Common myeloid progenitor, CD34-positive (primary cell): ENCODE measurements around the gene TCP11.

Experiments
- CTCF ChIA-PET: fragments of 350-600 bp; sonication (Branson Sonifier 250); formaldehyde crosslinking; loops from one replicate; lab custom pipeline; 2021; ENCODE audit warnings: antibody characterized with exemption; lab: Charles Lee
- POLR2A ChIA-PET: fragments of 350-600 bp; sonication (Branson Sonifier 250); formaldehyde crosslinking; loops from one replicate; lab custom pipeline; 2021; ENCODE audit warnings: antibody characterized with exemption; lab: Charles Lee
- DNase-seq, 3 donors: peaks; one replicate each; pipeline versions ENCODE4 v3.0.0 to v3.0.0-alpha.2; 2013
- H3K27ac ChIP-seq, 2 experiments: 1 replicate in 1 of 2; 2 replicates in 1 of 2; pipeline ENCODE4 v1.7.0; 2013; ENCODE audit warnings: inconsistent platforms in 2 of 2, low read length in 2 of 2, mild to moderate bottlenecking in 2 of 2, low read depth in 1 of 2, moderate library complexity in 1 of 2; ENCODE audit not compliant: severe bottlenecking in 2 of 2, insufficient read depth in 1 of 2, poor library complexity in 1 of 2
- H3K27me3 ChIP-seq, 5 experiments: replicated peaks in 2 of 5; 1 replicate in 3 of 5; 2 replicates in 2 of 5; pipeline versions ENCODE4 v1.6.1 to v1.7.0; 2013; ENCODE audit warnings: low read length in 4 of 5, mild to moderate bottlenecking in 2 of 5, moderate library complexity in 2 of 5, inconsistent platforms in 1 of 5; ENCODE audit not compliant: insufficient read depth in 5 of 5, control insufficient read depth in 4 of 5
- H3K36me3 ChIP-seq, 4 experiments: 1 replicate in 2 of 4; 2 replicates in 2 of 4; pipeline versions ENCODE4 v1.6.1 to v1.7.0; 2013; ENCODE audit warnings: low read length in 3 of 4, control low read depth in 1 of 4, mild to moderate bottlenecking in 1 of 4; ENCODE audit not compliant: control insufficient read depth in 4 of 4, insufficient read depth in 4 of 4
- H3K4me1 ChIP-seq, 4 experiments: 1 replicate in 3 of 4; 2 replicates in 1 of 4; pipeline versions ENCODE4 v1.6.1 to v1.7.1; 2013; ENCODE audit warnings: low read length in 3 of 4, mild to moderate bottlenecking in 3 of 4, control low read depth in 1 of 4, inconsistent platforms in 1 of 4, moderate library complexity in 1 of 4; ENCODE audit not compliant: control insufficient read depth in 4 of 4, insufficient read depth in 4 of 4; ENCODE audit errors: control extremely low read depth in 1 of 4
- H3K4me3 ChIP-seq, 7 experiments: 1 replicate in 4 of 7; 2 replicates in 3 of 7; pipeline versions ENCODE4 v1.5.1 to v1.7.0; 2013; ENCODE audit warnings: mild to moderate bottlenecking in 7 of 7, low read length in 6 of 7, moderate library complexity in 6 of 7, inconsistent platforms in 2 of 7, low read depth in 2 of 7, control low read depth in 1 of 7; ENCODE audit not compliant: insufficient read depth in 4 of 7, control insufficient read depth in 1 of 7; ENCODE audit errors: extremely low read depth in 1 of 7
- H3K9me3 ChIP-seq, 5 experiments: 1 replicate in 4 of 5; 2 replicates in 1 of 5; pipeline versions ENCODE4 v1.6.1 to v1.7.1; 2013; ENCODE audit warnings: low read length in 4 of 5, mild to moderate bottlenecking in 2 of 5, inconsistent platforms in 1 of 5, low read depth in 1 of 5, moderate library complexity in 1 of 5; ENCODE audit not compliant: control insufficient read depth in 4 of 5, insufficient read depth in 2 of 5; ENCODE audit errors: control extremely low read depth in 1 of 5
- WGBS: methylation state at CpG from one replicate; pipeline ENCODE4 v1.1.5; 2013; ENCODE audit not compliant: insufficient coverage; 5-methylcytosine and 5-hydroxymethylcytosine counted together

The TCP11 gene

GRCh38 chr6:35092362-35093117, 48.6 kb downstream of the TCP11 start:
- ChIA-PET POLR2A (interaction anchor here (0.6 to 0.7 kb wide), 2 partner anchors 45 to 179 kb away, joined by 3 read pairs; no protein-coding TSS in a partner anchor), CTCF (interaction anchor here (1.0 to 1.6 kb wide), 5 partner anchors 9 to 43 kb away, joined by 3 to 5 read pairs (median 3); no protein-coding TSS in a partner anchor)
- Histone ChIP-seq H3K4me1 (peaks cover 0 to 12% (median 6%) of the 10 kb centered on the region in 4 experiments), H3K27ac (no peak overlapping the region), H3K36me3 (peaks cover 0 to 20% (median 11%) of the 10 kb centered on the region in 4 experiments), H3K9me3 (peaks cover 0 to 2% (median 0%) of the 10 kb centered on the region in 5 experiments), H3K27me3 (no peaks in the 10 kb centered on the region), H3K4me3 (no peak overlapping the region)
- DNase-seq, result no peak
- WGBS, result 93% methylated on average over 5 of the region's 5 CpGs

- Histone ChIP-seq H3K9me3 (peaks cover 0 to 2% (median 0%) of the 10 kb centered on the region in 5 experiments), H3K27me3 (no peaks in the 10 kb centered on the region), H3K36me3 (peaks cover 0 to 30% (median 19%) of the 10 kb centered on the region in 4 experiments), H3K4me3 (no peak overlapping the region), H3K27ac (no peak overlapping the region), H3K4me1 (peaks cover 0 to 12% (median 6%) of the 10 kb centered on the region in 4 experiments)
- 98% methylated on average over 16 of the region's 18 CpGs for WGBS
- no peak for DNase-seq
- CTCF ChIA-PET, result interaction anchor here (1.3 to 1.6 kb wide), 3 partner anchors 16 to 48 kb away, joined by 3 to 5 read pairs (median 3); no protein-coding TSS in a partner anchor
- POLR2A ChIA-PET, result interaction anchor here (0.8 kb wide), 1 partner anchor 99 kb away, joined by 3 read pairs; no protein-coding TSS in a partner anchor
Measured at GRCh38 chr6:35091346-35092083, 49.6 kb downstream of the TCP11 start.

GRCh38 chr6:35090734-35091133, 50.4 kb downstream of the TCP11 start:
- peaks cover 0 to 38% (median 25%) of the 10 kb centered on the region in 4 experiments for H3K36me3 ChIP-seq
- peaks cover 0 to 2% (median 0%) of the 10 kb centered on the region in 5 experiments for H3K9me3 ChIP-seq
- no peaks in the 10 kb centered on the region for H3K27me3 ChIP-seq
- POLR2A ChIA-PET, result no interaction called here
- no peak for DNase-seq
- CTCF ChIA-PET, result interaction anchor here (1.3 to 1.6 kb wide), 4 partner anchors 14 to 49 kb away, joined by 3 to 6 read pairs (median 4); no protein-coding TSS in a partner anchor
- H3K4me1 ChIP-seq, result peaks cover 0 to 12% (median 6%) of the 10 kb centered on the region in 4 experiments
- 100% methylated on average over 6 of the region's 10 CpGs for WGBS
- no peak overlapping the region for H3K27ac ChIP-seq
- H3K4me3 ChIP-seq, result no peak overlapping the region

GRCh38 chr6:35089935-35090505, 51.1 kb downstream of the TCP11 start:
- H3K27me3 ChIP-seq, result no peaks in the 10 kb centered on the region
- peaks cover 0 to 12% (median 6%) of the 10 kb centered on the region in 4 experiments for H3K4me1 ChIP-seq
- ChIA-PET POLR2A (no interaction called here), CTCF (interaction anchor here (1.0 to 1.5 kb wide), 3 partner anchors 13 to 50 kb away, joined by 3 to 6 read pairs (median 5); no protein-coding TSS in a partner anchor)
- H3K36me3 ChIP-seq, result peaks cover 6 to 45% (median 29%) of the 10 kb centered on the region in 4 experiments
- H3K27ac ChIP-seq, result no peak overlapping the region
- H3K4me3 ChIP-seq, result no peak overlapping the region
- H3K9me3 ChIP-seq, result peaks cover 0 to 2% (median 0%) of the 10 kb centered on the region in 5 experiments
- peak; percentile 54 to 90 (median 88) for DNase-seq
- 66% methylated on average over 15 of the region's 15 CpGs for whole genome bisulfite sequencing

GRCh38 chr6:35089216-35089934, 51.8 kb downstream of the TCP11 start:
- Histone ChIP-seq H3K36me3 (peaks cover 10 to 50% (median 32%) of the 10 kb centered on the region in 4 experiments), H3K4me1 (peaks cover 0 to 12% (median 8%) of the 10 kb centered on the region in 4 experiments), H3K27ac (no peak overlapping the region), H3K27me3 (no peaks in the 10 kb centered on the region), H3K4me3 (no peak overlapping the region), H3K9me3 (peaks cover 0 to 2% (median 0%) of the 10 kb centered on the region in 5 experiments)
- CTCF ChIA-PET, result interaction anchor here (1.0 to 1.5 kb wide), 3 partner anchors 13 to 50 kb away, joined by 3 to 6 read pairs (median 5); no protein-coding TSS in a partner anchor
- DNase-seq, result no peak
- 98% methylated on average over 18 of the region's 19 CpGs for WGBS
- POLR2A ChIA-PET, result no interaction called here
